ENCODE results near the gene ROS1. TPM values are rescaled to one million over a fixed set of nuclear protein-coding genes. Genes with fewer than 3 reads are reported as not detected.

The ROS1 gene
- total and polyA plus RNA-seq, 2 donors (not counting 3 experiments of a cell fraction or from before 2014, with no cell fraction given), result not detected

DNA sequence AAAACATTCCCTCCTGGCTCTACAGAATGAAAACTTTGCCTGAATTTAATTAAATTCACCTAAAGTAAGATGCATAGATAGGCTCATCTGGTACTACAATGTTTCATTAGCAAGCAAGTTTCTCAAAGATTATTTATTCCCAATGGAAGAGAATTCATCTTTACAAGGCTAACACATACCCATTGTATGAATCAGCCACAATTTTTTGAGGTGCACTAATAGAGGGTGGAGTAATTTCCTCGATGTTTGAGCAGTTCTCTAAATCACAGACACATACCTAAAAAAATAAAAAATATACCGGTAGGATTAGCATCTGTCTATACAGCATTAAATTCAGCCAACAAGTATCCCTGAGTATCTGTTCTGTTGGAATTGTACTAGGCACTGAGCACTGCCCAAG, 32.7 kb downstream of the ROS1 start:
- intact Hi-C loops (cut with micrococcal nuclease), result loop anchor here (5.0 kb wide), 1 partner anchor 1489 kb away; no protein-coding TSS in a partner anchor
- Histone ChIP-seq H3K27ac (ENCODE audit: insufficient read depth, low read depth, low read length) (no peak overlapping the region), H3K9me1 (replicated peaks; ENCODE audit: control insufficient read depth, extremely low read depth, insufficient read depth, low read length) (no peaks in the 10 kb centered on the region), H3K4me1 (ENCODE audit: control insufficient read depth, extremely low read depth, insufficient read depth, low read length) (no peaks in the 10 kb centered on the region), H3K4me2 (ENCODE audit: insufficient read depth, low read length) (no peak overlapping the region), H2AFZ (ENCODE audit: low read depth, low read length) (no peak overlapping the region), H3K4me3 (replicated peaks in 1 of 3; ENCODE audit: insufficient read depth in 1 of 3, low read depth in 1 of 3, low read length in 3 of 3) (no peak overlapping the region), H3K36me3 (ENCODE audit: control insufficient read depth in 2 of 2, extremely low read depth in 1 of 2, insufficient read depth in 2 of 2, low read length in 2 of 2) (no peaks in the 10 kb centered on the region), H3K27me3 (ENCODE audit: control insufficient read depth in 2 of 2, insufficient read depth in 2 of 2, low read length in 2 of 2) (peaks cover 2 to 11% of the 10 kb centered on the region in 2 experiments), H3K9ac (replicated peaks; ENCODE audit: extremely low read depth, insufficient read depth, low read length) (no peak overlapping the region), H3K9me3 (replicated peaks; ENCODE audit: control insufficient read depth, insufficient read depth, low read length) (no peaks in the 10 kb centered on the region), H3K79me2 (ENCODE audit: control insufficient read depth, insufficient read depth, low read length) (no peaks in the 10 kb centered on the region), H4K20me1 (replicated peaks; ENCODE audit: control insufficient read depth, extremely low read depth, insufficient read depth, low read length) (no peaks in the 10 kb centered on the region)
- no peak for FAIRE-seq
- dilution Hi-C loops (cut with MboI; ENCODE audit: extremely low pct_ligation_motif_present, low sequenced_read_pairs), result no loop called here
- no peak for DNase-seq (ENCODE audit: low read depth, low spot score)
- ChIA-PET CTCF (no interaction called here), POLR2A (no interaction called here)
- TF ChIP-seq MYC (IDR thresholded peaks at IDR 0.05; ENCODE audit: low read depth, low read length) (no peak), POLR2A (IDR thresholded peaks at IDR 0.05; ENCODE audit: low read depth, low read length) (no peak), GATA2 (IDR thresholded peaks at IDR 0.05; ENCODE audit: insufficient read depth, insufficient read length, low read depth, low read length) (no peak), CTCF (IDR thresholded peaks at IDR 0.05; ENCODE audit: extremely low read depth in 1 of 2, insufficient read depth in 1 of 2, low read depth in 1 of 2, low read length in 2 of 2) (no peak), POLR2AphosphoS5 (IDR thresholded peaks at IDR 0.05; ENCODE audit: insufficient read depth, low read depth, low read length) (no peak), EZH2 (IDR thresholded peaks at IDR 0.05; ENCODE audit: borderline replicate concordance, low read depth, low read length, severe bottlenecking) (no peak), MAX (IDR thresholded peaks at IDR 0.05; ENCODE audit: insufficient read depth, insufficient read length) (no peak), FOS (IDR thresholded peaks at IDR 0.05; ENCODE audit: borderline replicate concordance, insufficient read depth, low read length) (no peak), JUN (IDR thresholded peaks at IDR 0.05; ENCODE audit: borderline replicate concordance, insufficient read depth, insufficient read length, low read depth) (no peak)
- no TSS peak for BruUV-seq (replicated peaks)
